Endothelial cell of umbilical vein (primary cell): ENCODE measurements around the gene HIP1. TPM values are rescaled to one million over a fixed set of nuclear protein-coding genes. Genes with fewer than 3 reads are reported as not detected.

ENCODE experiments used
- BruUV-seq: library from RNA; stranded (reverse); fragments of 400-500 nt; replicated peaks from 2 replicates; lab custom pipeline; 2021; lab: Mats Ljungman, UMichigan
- CTCF ChIA-PET: fragments of 300-600, 350-600 bp; sonication (Branson Sonifier 250); formaldehyde crosslinking; loops from one replicate; lab custom pipeline; 2021; ENCODE audit warnings: antibody characterized with exemption, inconsistent platforms; lab: Charles Lee
- POLR2A ChIA-PET: fragments of 300-600, 350-600 bp; sonication (Branson Sonifier 250); formaldehyde crosslinking; loops from one replicate; lab custom pipeline; 2021; ENCODE audit warnings: antibody characterized with exemption, inconsistent platforms; lab: Charles Lee
- DNase-seq: peaks from one replicate; pipeline ENCODE4 v3.0.0-alpha.2; 2011; ENCODE audit warnings: low read depth, low spot score
- FAIRE-seq: peaks from 2 replicates; lab custom pipeline; 2011; peaks lifted over from hg19 to GRCh38; lab: Jason Lieb, UNC
- H2AFZ ChIP-seq: 2 replicates; pipeline ENCODE4 v1.6.0; 2012; ENCODE audit warnings: low read depth, low read length, control low read depth, inconsistent platforms
- H3K27ac ChIP-seq: 2 replicates; pipeline ENCODE4 v1.5.1; 2011; ENCODE audit warnings: low read depth, mild to moderate bottlenecking, control low read depth, low read length, moderate library complexity; ENCODE audit not compliant: insufficient read depth
- H3K27me3 ChIP-seq, 2 experiments: 2 replicates each; pipeline versions ENCODE4 v1.6.0 to v1.6.1; 2011; ENCODE audit warnings: low read length in 2 of 2, mixed read lengths in 1 of 2; ENCODE audit not compliant: control insufficient read depth in 2 of 2, insufficient read depth in 2 of 2
- H3K36me3 ChIP-seq, 2 experiments: 2 replicates in 1 of 2; 3 replicates in 1 of 2; pipeline ENCODE4 v1.5.1; 2011; ENCODE audit warnings: low read length in 2 of 2, mild to moderate bottlenecking in 1 of 2, moderate library complexity in 1 of 2; ENCODE audit not compliant: control insufficient read depth in 2 of 2, insufficient read depth in 2 of 2; ENCODE audit errors: extremely low read depth in 1 of 2
- H3K4me1 ChIP-seq: 3 replicates; pipeline ENCODE4 v1.5.1; 2011; ENCODE audit warnings: mild to moderate bottlenecking, low read length; ENCODE audit not compliant: control insufficient read depth, insufficient read depth; ENCODE audit errors: extremely low read depth
- H3K4me2 ChIP-seq: 2 replicates; pipeline ENCODE4 v1.6.1; 2011; ENCODE audit warnings: low read length, control low read depth, mixed read lengths; ENCODE audit not compliant: insufficient read depth
- H3K4me3 ChIP-seq, 3 experiments: fragments of 200-600 bp in 1 of 3; sonication (generic), shearing (Covaris generic) in 1 of 3; replicated peaks in 1 of 3; 2 replicates each; pipeline ENCODE4 v1.5.1; 2011 to 2016; ENCODE audit warnings: control low read depth in 3 of 3, low read length in 3 of 3, mild to moderate bottlenecking in 2 of 3, inconsistent platforms in 1 of 3, low read depth in 1 of 3, moderate library complexity in 1 of 3; ENCODE audit not compliant: insufficient read depth in 1 of 3
- H3K79me2 ChIP-seq: 2 replicates; pipeline ENCODE4 v1.6.0; 2012; ENCODE audit warnings: low read length, inconsistent platforms; ENCODE audit not compliant: control insufficient read depth, insufficient read depth
- H3K9ac ChIP-seq: replicated peaks from 2 replicates; pipeline ENCODE3; 2011; ENCODE audit warnings: low read length, control low read depth; ENCODE audit not compliant: insufficient read depth; ENCODE audit errors: extremely low read depth
- H3K9me1 ChIP-seq: replicated peaks from 3 replicates; pipeline ENCODE4 v1.6.0; 2011; ENCODE audit warnings: mild to moderate bottlenecking, low read length; ENCODE audit not compliant: control insufficient read depth, insufficient read depth; ENCODE audit errors: extremely low read depth
- H3K9me3 ChIP-seq: replicated peaks from 2 replicates; pipeline ENCODE4 v1.5.1; 2012; ENCODE audit warnings: low read length, inconsistent platforms; ENCODE audit not compliant: control insufficient read depth, insufficient read depth
- H4K20me1 ChIP-seq: replicated peaks from 2 replicates; pipeline ENCODE3; 2011; ENCODE audit warnings: mild to moderate bottlenecking, low read length; ENCODE audit not compliant: control insufficient read depth, insufficient read depth; ENCODE audit errors: extremely low read depth
- EZH2 ChIP-seq: IDR thresholded peaks from 2 replicates; pipeline ENCODE4 v1.6.1; 2012; ENCODE audit warnings: borderline replicate concordance, low read depth, mild to moderate bottlenecking, moderate library complexity, low read length, inconsistent platforms; ENCODE audit not compliant: severe bottlenecking
- FOS ChIP-seq: IDR thresholded peaks from 2 replicates; pipeline ENCODE4 v1.6.1; 2011; ENCODE audit warnings: mild to moderate bottlenecking, low read length, moderate library complexity, borderline replicate concordance; ENCODE audit not compliant: insufficient read depth
- GATA2 ChIP-seq: IDR thresholded peaks from 2 replicates; pipeline ENCODE4 v1.7.0; 2011; ENCODE audit warnings: low read depth, mild to moderate bottlenecking, moderate library complexity, mixed read lengths, low read length; ENCODE audit not compliant: insufficient read length, insufficient read depth
- JUN ChIP-seq: IDR thresholded peaks from 2 replicates; pipeline ENCODE4 v1.6.1; 2011; ENCODE audit warnings: borderline replicate concordance, low read depth; ENCODE audit not compliant: insufficient read length, insufficient read depth
- MYC ChIP-seq: IDR thresholded peaks from one replicate; pipeline ENCODE4 v1.6.1; 2011; ENCODE audit warnings: mild to moderate bottlenecking, low read depth, low read length
- POLR2A ChIP-seq: IDR thresholded peaks from 2 replicates; pipeline ENCODE4 v1.6.1; 2012; ENCODE audit warnings: low read depth, mild to moderate bottlenecking, control low read depth, low read length
- POLR2AphosphoS5 ChIP-seq: IDR thresholded peaks from 2 replicates; pipeline ENCODE4 v1.6.1; 2012; ENCODE audit warnings: low read depth, mild to moderate bottlenecking, control low read depth, low read length, moderate library complexity; ENCODE audit not compliant: insufficient read depth
- dilution Hi-C: fragments of 300-500 bp; cut with MboI; formaldehyde crosslinking; loops from one replicate; pipeline ENCODE4 v1.15.0; 2019; ENCODE audit warnings: low sequenced_read_pairs; ENCODE audit not compliant: extremely low pct_ligation_motif_present
- intact Hi-C: fragments of 100-400 bp; cut with micrococcal nuclease; formaldehyde crosslinking; loops from one replicate; pipeline ENCODE4 v1.10.0; 2022
- polyA plus RNA-seq, 4 experiments: library from polyadenylated mRNA; depleted of rRNA in 3 of 4; stranded (reverse) in 3 of 4; unstranded in 1 of 4; fragments of >200 nt; gene quantifications; 2 replicates each; pipeline versions ENCODE4 v1.2.1 to v1.2.3, GENCODE V29; 2011 to 2012; ENCODE audit warnings: missing spikeins in 1 of 4
- total RNA-seq: library from RNA; stranded (reverse); gene quantifications from 2 replicates; pipeline ENCODE4 v1.2.3, GENCODE V29; 2021
- TF ChIP-seq, protein P1 (sequence below): IDR thresholded peaks from 2 replicates; pipeline ENCODE4 v1.6.1; 2011; ENCODE audit not compliant: insufficient read depth, insufficient read length
- TF ChIP-seq, protein P2 (sequence below), 2 donors: IDR thresholded peaks; 1 replicate in 1 of 2; 2 replicates in 1 of 2; pipeline ENCODE4 v1.5.1; 2011; ENCODE audit warnings: low read length in 2 of 2, mild to moderate bottlenecking in 2 of 2, moderate library complexity in 2 of 2, control low read depth in 1 of 2, inconsistent platforms in 1 of 2, low read depth in 1 of 2; ENCODE audit not compliant: insufficient read depth in 1 of 2; ENCODE audit errors: extremely low read depth in 1 of 2

The HIP1 gene
- total and polyA plus RNA-seq, 2 donors (not counting 3 experiments of a cell fraction or from before 2014, with no cell fraction given): 23.7 to 47.6 TPM

DNA sequence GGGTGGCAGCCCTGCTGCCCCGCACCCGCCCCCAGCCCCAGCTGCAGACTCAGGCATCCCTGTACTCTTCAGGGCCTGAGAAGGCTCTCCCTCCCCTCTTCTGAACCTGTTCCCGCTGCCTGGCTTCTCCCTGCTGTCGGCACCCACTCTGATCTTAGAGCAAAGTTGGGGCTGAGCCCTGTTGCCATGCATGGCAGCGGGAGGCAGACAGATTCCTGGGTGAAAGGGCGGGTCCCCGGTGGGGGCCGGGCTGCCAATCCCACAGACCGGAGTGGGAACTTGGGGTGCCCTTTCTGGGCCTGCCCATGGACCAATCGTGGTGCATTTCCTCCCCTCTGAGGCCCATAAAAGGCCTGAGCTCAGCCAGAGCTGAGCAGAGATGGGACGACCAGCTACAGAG lies 165.9 kb downstream of the HIP1 start:
- Histone ChIP-seq H3K36me3 (peaks cover 2 to 24% of the 10 kb centered on the region in 2 experiments), H3K27me3 (no peaks in the 10 kb centered on the region), H2AFZ (no peak overlapping the region), H3K9me3 (no peaks in the 10 kb centered on the region), H3K79me2 (no peaks in the 10 kb centered on the region), H3K4me1 (no peaks in the 10 kb centered on the region), H3K9me1 (no peaks in the 10 kb centered on the region), H3K9ac (no peak overlapping the region), H3K27ac (no peak overlapping the region), H4K20me1 (no peaks in the 10 kb centered on the region), H3K4me3 (no peak overlapping the region), H3K4me2 (no peak overlapping the region)
- intact Hi-C loops (no loop called here), dilution Hi-C loops (no loop called here)
- TF ChIP-seq JUN (no peak), POLR2AphosphoS5 (no peak), EZH2 (no peak), POLR2A (no peak), GATA2 (no peak), MYC (no peak), FOS (no peak)
- TF ChIP-seq, protein P1, sequence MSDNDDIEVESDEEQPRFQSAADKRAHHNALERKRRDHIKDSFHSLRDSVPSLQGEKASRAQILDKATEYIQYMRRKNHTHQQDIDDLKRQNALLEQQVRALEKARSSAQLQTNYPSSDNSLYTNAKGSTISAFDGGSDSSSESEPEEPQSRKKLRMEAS: no peak
- TF ChIP-seq, protein P2, sequence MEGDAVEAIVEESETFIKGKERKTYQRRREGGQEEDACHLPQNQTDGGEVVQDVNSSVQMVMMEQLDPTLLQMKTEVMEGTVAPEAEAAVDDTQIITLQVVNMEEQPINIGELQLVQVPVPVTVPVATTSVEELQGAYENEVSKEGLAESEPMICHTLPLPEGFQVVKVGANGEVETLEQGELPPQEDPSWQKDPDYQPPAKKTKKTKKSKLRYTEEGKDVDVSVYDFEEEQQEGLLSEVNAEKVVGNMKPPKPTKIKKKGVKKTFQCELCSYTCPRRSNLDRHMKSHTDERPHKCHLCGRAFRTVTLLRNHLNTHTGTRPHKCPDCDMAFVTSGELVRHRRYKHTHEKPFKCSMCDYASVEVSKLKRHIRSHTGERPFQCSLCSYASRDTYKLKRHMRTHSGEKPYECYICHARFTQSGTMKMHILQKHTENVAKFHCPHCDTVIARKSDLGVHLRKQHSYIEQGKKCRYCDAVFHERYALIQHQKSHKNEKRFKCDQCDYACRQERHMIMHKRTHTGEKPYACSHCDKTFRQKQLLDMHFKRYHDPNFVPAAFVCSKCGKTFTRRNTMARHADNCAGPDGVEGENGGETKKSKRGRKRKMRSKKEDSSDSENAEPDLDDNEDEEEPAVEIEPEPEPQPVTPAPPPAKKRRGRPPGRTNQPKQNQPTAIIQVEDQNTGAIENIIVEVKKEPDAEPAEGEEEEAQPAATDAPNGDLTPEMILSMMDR (IDR thresholded peaks at IDR 0.05; ENCODE audit: extremely low read depth in 1 of 2, insufficient read depth in 1 of 2, low read depth in 1 of 2, low read length in 2 of 2): no peak
- no peak for DNase-seq
- no TSS peak for BruUV-seq
- CTCF ChIA-PET: no interaction called here
- POLR2A ChIA-PET: no interaction called here
- no peak for FAIRE-seq
